ENCODE data around the gene DNAJB1.
A peak's percentile ranks its signal among the peaks of the same experiment; 100 is the strongest.

DNAJB1 gene

GRCh38 chr19:14480700-14481079 is 37.5 kb downstream of the DNAJB1 start:
- Mint-ChIP-seq H3K36me3 (peaks cover 11 to 14% of the 10 kb centered on the region in 2 donors), H3K27ac (no peak overlapping the region), H3K9me3 (no peaks in the 10 kb centered on the region), H3K4me1 (peaks cover 5 to 13% of the 10 kb centered on the region in 2 donors), H3K27me3 (peaks cover 13 to 22% of the 10 kb centered on the region in 2 donors), H3K4me3 (no peak overlapping the region)
- no peak for ATAC-seq (replicated peaks)
- DNase-seq: no peak

DNA sequence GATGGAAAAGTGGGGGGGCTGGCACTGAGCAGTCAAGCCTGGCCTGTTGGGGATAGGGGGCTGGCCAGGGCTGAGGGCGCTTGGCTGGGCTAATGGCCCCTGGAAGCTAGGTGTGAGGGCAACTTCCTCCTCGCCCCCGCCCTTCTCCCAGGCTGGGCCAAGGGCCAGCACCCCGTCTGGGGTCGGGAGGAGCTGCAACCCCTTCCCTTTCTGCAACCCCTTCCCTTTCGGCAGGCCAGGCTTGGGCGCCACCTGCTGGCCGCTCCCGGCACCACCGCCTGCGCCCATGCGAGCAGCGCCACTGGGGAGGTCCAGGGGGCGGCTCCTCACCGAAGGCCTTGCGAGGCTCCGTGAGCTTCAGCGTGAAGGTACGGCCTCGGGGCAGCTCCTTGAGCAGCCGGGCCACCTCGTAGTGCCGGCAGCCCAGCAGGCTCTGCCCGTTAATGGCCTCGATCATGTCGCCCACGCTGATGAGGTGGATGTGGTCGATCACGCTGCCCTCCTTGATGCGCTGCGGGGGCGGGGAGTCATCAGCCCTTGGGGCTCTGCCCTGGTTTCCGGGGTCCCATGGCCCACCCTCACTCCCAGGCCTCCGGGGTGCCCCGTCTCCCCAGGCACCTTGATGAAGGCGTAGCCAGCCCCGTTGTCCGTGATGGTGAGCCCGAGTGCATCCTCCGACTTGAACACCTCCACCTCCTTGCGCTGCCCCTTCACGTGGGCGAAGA is 38.1 kb downstream of the DNAJB1 start:
- DNase-seq (peak; percentile 62), ATAC-seq (replicated peaks) (peak; percentile 74)
- no peak overlapping the region for H3K4me3 Mint-ChIP-seq
- no peaks in the 10 kb centered on the region for H3K9me3 Mint-ChIP-seq
- H3K27ac Mint-ChIP-seq: no peak overlapping the region
- peaks cover 18 to 27% of the 10 kb centered on the region in 2 donors for H3K27me3 Mint-ChIP-seq
- peaks cover 11 to 14% of the 10 kb centered on the region in 2 donors for H3K36me3 Mint-ChIP-seq
- peaks cover 10 to 18% of the 10 kb centered on the region in 2 donors for H3K4me1 Mint-ChIP-seq

- ATAC-seq (replicated peaks): peak; percentile 7 to 15
- Mint-ChIP-seq H3K27me3 (peaks cover 25 to 34% of the 10 kb centered on the region in 2 donors), H3K9me3 (no peaks in the 10 kb centered on the region), H3K36me3 (peaks cover 11 to 14% of the 10 kb centered on the region in 2 donors), H3K27ac (peak overlapping the region; percentile 14), H3K4me3 (no peak overlapping the region), H3K4me1 (peaks cover 15 to 25% of the 10 kb centered on the region in 2 donors)
- no peak for DNase-seq
These were observed 38.8 kb downstream of the DNAJB1 start for GRCh38 chr19:14479309-14479974.

- H3K9me3 Mint-ChIP-seq: no peaks in the 10 kb centered on the region
These were observed 40.1 kb downstream of the DNAJB1 start for GRCh38 chr19:14478113-14478545.

DNA sequence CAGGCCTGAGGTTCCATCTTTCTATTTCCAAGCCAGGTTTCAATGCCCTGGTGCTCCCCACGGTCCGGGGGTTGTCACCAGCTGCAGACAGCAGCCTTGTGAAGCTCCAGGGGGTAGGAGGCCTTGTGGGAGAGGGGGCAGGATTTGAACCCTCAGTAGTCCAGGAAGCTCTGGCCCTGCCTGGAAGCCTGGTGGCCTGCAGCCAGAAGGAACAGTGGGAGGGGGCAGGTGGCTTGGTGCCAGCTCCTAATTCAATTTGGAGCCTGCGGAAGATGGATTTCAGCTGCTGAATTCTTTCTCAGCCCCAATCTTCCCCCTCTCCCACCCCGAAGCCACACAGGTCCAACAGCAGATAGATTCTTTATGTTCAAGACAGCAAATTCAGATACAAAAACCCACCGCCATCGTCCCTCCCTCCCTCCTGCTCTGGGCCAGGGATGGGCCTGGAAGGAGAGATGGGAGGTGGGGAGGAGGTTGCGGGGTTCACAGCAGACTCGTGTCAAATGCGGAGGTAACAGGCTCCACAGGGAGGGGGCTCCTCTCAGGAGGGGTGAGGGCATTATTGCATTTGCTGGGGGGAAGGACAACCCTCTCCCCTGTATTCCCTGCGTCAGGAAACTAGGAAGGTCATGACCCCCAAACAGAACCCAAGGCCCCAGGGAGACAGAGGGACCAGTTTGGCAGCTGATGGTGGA is 40.6 kb downstream of the DNAJB1 start:
- DNase-seq: no peak
- Mint-ChIP-seq H3K27me3 (peaks cover 36 to 49% of the 10 kb centered on the region in 2 donors), H3K4me3 (no peak overlapping the region), H3K4me1 (peaks cover 22 to 40% of the 10 kb centered on the region in 2 donors), H3K36me3 (peaks cover 11 to 14% of the 10 kb centered on the region in 2 donors), H3K9me3 (no peaks in the 10 kb centered on the region), H3K27ac (no peak overlapping the region)
- ATAC-seq (replicated peaks): no peak

More at GRCh38 chr19:14478113-14478545, 40.1 kb downstream of the DNAJB1 start:
- H3K27ac Mint-ChIP-seq: no peak overlapping the region
- peaks cover 30 to 44% of the 10 kb centered on the region in 2 donors for H3K27me3 Mint-ChIP-seq
- peaks cover 11 to 14% of the 10 kb centered on the region in 2 donors for H3K36me3 Mint-ChIP-seq
- no peak for DNase-seq
- H3K4me1 Mint-ChIP-seq: peaks cover 18 to 35% of the 10 kb centered on the region in 2 donors
- ATAC-seq (replicated peaks): no peak
- no peak overlapping the region for H3K4me3 Mint-ChIP-seq

GRCh38 chr19:14476673-14477401 is 41.4 kb downstream of the DNAJB1 start:
- Mint-ChIP-seq H3K4me1 (peaks cover 27 to 47% of the 10 kb centered on the region in 2 donors), H3K36me3 (peaks cover 12% of the 10 kb centered on the region in 2 donors), H3K27ac (no peak overlapping the region), H3K27me3 (peaks cover 39 to 53% of the 10 kb centered on the region in 2 donors), H3K4me3 (no peak overlapping the region), H3K9me3 (no peaks in the 10 kb centered on the region)
- ATAC-seq (replicated peaks) (no peak), DNase-seq (no peak)

DNA sequence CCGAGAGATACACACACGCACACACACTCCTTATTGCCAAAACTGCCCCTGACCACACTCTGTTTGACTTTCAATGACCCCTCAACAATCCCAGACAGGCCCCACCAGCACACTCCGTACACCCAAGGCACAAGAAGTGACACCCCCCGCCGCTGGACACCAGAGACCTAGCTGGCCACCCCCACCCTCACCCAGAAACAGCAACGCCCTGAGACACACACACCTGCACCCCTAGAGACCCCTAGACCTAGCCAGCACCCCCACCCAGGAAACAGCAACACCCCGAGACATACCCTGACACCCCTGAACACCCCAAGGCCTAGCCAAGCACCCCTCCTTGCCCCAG is 41.9 kb downstream of the DNAJB1 start:
- H3K27me3 Mint-ChIP-seq: peaks cover 39 to 53% of the 10 kb centered on the region in 2 donors
- H3K4me1 Mint-ChIP-seq: peaks cover 28 to 51% of the 10 kb centered on the region in 2 donors
- DNase-seq: no peak
- no peak overlapping the region for H3K4me3 Mint-ChIP-seq
- no peaks in the 10 kb centered on the region for H3K9me3 Mint-ChIP-seq
- H3K27ac Mint-ChIP-seq: no peak overlapping the region
- H3K36me3 Mint-ChIP-seq: peaks cover 14 to 16% of the 10 kb centered on the region in 2 donors
- no peak for ATAC-seq (replicated peaks)

DNA sequence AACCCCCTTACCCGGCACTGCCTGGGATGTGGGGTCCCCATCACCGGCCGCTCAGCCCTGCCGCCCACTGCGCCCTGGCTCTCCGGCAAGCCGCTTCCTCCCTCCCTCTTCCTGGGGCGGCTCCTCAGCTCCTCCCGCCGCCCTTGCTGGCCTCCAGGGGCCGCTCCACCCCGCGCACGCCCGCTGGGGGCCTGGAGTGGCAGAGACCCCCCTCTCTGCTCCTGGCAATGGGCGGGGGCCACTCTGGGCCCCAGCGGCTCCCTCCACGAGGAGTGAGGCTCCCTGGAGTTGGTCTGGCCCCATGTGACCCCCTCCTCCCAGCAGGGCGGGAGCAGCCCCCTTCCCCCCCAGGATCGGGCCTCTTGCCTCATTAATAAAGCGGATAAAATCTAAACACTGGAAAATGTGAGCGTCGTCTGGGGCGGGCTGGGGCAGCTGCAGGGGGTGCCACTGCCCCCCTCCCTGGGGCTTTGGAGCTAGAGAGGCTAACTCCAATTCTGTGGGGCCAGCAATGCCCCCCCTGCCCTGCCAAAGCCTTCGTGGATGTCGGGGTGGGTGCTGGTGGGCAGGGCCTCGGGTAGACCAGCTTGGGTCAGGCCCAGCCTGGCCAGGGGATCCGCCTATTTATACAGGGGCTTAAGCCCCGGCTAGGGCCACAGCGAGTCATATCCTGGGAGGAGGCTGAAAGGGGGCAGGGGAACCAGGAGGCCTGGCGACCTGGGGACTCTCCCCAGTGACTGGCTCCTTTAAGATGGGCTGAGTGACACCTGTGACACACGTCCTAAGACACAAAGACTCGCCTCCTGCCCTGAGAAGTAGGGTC is 42.7 kb downstream of the DNAJB1 start, which contains the start of gene PTGER1:
PTGER1 (minus strand) TSS at position 104 of the 823 bp plus-strand sequence. CDS start 1,034 bp downstream, outside the sequence.
- Mint-ChIP-seq H3K27me3 (peaks cover 39 to 53% of the 10 kb centered on the region in 2 donors), H3K4me1 (peaks cover 28 to 47% of the 10 kb centered on the region in 2 donors), H3K27ac (peak within 1 kb of the TSS; percentile 48), H3K4me3 (peak within 1 kb of the TSS; percentile 42 to 52), H3K9me3 (no peaks in the 10 kb centered on the region), H3K36me3 (peaks cover 22 to 24% of the 10 kb centered on the region in 2 donors)
- ATAC-seq (replicated peaks) (peak; percentile 37 to 41), DNase-seq (no peak)

DNA sequence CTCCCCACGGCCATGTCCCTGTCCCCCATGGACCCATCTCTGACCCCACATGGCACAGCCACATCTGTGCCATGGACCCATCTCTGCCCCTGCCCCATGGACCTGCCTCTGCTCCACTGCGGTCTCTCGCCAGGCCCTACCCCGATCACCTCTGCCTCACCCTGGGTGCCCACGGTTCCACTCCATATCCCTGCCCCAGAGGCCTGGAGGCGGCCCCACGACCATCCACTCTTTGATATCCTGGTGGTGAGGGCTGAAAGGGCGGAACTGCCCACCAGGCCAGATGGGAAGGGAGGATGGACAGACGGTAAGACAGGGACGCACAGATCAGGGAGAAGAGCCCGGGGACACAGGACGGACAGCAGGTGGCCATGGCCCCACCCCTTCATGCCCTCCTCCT is 43.4 kb downstream of the DNAJB1 start:
- Mint-ChIP-seq H3K27me3 (peaks cover 39 to 53% of the 10 kb centered on the region in 2 donors), H3K36me3 (peaks cover 27 to 29% of the 10 kb centered on the region in 2 donors), H3K4me3 (peak overlapping the region; percentile 42 to 52), H3K27ac (peak overlapping the region; percentile 48), H3K9me3 (no peaks in the 10 kb centered on the region), H3K4me1 (peaks cover 28 to 46% of the 10 kb centered on the region in 2 donors)
- DNase-seq (no peak), ATAC-seq (replicated peaks) (no peak)

DNA sequence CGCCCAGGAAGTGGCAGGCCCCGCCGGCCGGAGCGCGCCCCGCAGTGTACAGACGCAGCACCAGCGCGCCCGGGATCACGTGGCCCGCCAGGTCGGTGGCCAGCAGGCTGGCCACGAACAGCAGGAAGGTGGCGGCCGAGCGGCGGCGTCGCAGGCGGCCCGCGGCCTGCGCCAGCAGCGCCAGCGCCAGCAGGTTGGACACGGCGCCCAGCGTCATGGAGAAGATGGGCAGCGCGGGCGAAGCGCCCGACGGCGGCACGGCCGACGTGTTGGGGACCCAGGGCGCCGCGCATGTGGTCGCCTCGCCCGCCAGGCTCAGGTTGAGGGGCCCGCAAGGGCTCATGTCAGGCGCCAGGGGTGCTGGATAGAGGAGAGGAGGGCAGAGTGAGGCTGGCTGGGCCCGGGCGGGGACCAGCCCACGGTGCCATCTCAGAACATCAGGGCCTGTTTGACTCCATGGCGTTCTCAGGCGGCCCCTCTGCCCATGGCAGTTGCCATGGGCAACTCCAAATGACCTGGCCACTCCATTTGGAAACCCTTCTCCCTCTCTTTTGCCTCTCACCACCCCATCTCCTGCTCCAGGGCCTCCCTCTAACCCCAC is 44.1 kb downstream of the DNAJB1 start:
- no peaks in the 10 kb centered on the region for H3K9me3 Mint-ChIP-seq
- DNase-seq (no peak), ATAC-seq (replicated peaks) (no peak)
- peaks cover 39 to 53% of the 10 kb centered on the region in 2 donors for H3K27me3 Mint-ChIP-seq
- peak overlapping the region in 1 of 2 donors; percentile 42 for H3K4me3 Mint-ChIP-seq
- peaks cover 33 to 37% of the 10 kb centered on the region in 2 donors for H3K36me3 Mint-ChIP-seq
- peaks cover 28 to 46% of the 10 kb centered on the region in 2 donors for H3K4me1 Mint-ChIP-seq
- H3K27ac Mint-ChIP-seq: no peak overlapping the region

- peaks cover 34 to 44% of the 10 kb centered on the region in 2 donors for H3K36me3 Mint-ChIP-seq
- ATAC-seq (replicated peaks) (no peak), DNase-seq (no peak)
- peak overlapping the region; percentile 59 for H3K27ac Mint-ChIP-seq
- H3K9me3 Mint-ChIP-seq: no peaks in the 10 kb centered on the region
- peak overlapping the region; percentile 63 to 72 for H3K4me3 Mint-ChIP-seq
- peaks cover 28 to 46% of the 10 kb centered on the region in 2 donors for H3K4me1 Mint-ChIP-seq
- H3K27me3 Mint-ChIP-seq: peaks cover 39 to 53% of the 10 kb centered on the region in 2 donors
These were observed 44.9 kb downstream of the DNAJB1 start for GRCh38 chr19:14473073-14473977.
